HEK293 (cell line): ENCODE data around the gene ZFPL1.
A peak's percentile ranks its signal among the peaks of the same experiment; 100 is the strongest.

Source experiments
- ATF2 ChIP-seq: fragments of 450-650 bp; formaldehyde crosslinking; IDR thresholded peaks from 2 replicates; pipeline ENCODE4 v1.5.1; 2016; ENCODE audit warnings: missing biosample characterization, missing genetic modification characterization, low read depth
- GLIS1 ChIP-seq: fragments of 450-650 bp; formaldehyde crosslinking; IDR thresholded peaks from 2 replicates; pipeline ENCODE4 v1.5.1; 2016; ENCODE audit warnings: missing biosample characterization, missing genetic modification characterization
- PRDM4 ChIP-seq: fragments of 450-650 bp; formaldehyde crosslinking; IDR thresholded peaks from 2 replicates; pipeline ENCODE4 v1.5.1; 2017; ENCODE audit warnings: missing biosample characterization, missing genetic modification characterization
- ZBTB10 ChIP-seq: fragments of 450-650 bp; formaldehyde crosslinking; IDR thresholded peaks from 2 replicates; pipeline ENCODE4 v1.5.1; 2016; ENCODE audit warnings: missing biosample characterization, missing genetic modification characterization
- ZBTB11 ChIP-seq: fragments of 450-650 bp; formaldehyde crosslinking; conservative IDR thresholded peaks from 2 replicates; pipeline ENCODE4 v1.5.1; 2016; ENCODE audit warnings: low read depth, missing biosample characterization, missing genetic modification characterization
- ZBTB20 ChIP-seq: fragments of 450-650 bp; formaldehyde crosslinking; IDR thresholded peaks from 2 replicates; pipeline ENCODE4 v1.5.1; 2016; ENCODE audit warnings: missing biosample characterization, missing genetic modification characterization
- ZBTB21 ChIP-seq: fragments of 450-650 bp; formaldehyde crosslinking; IDR thresholded peaks from 2 replicates; pipeline ENCODE4 v1.5.1; 2017; ENCODE audit warnings: missing biosample characterization, missing genetic modification characterization
- ZBTB6 ChIP-seq: fragments of 450-650 bp; formaldehyde crosslinking; IDR thresholded peaks from 2 replicates; pipeline ENCODE4 v1.5.1; 2017; ENCODE audit warnings: missing biosample characterization, missing genetic modification characterization
- ZBTB7A ChIP-seq: fragments of 450-650 bp; formaldehyde crosslinking; IDR thresholded peaks from 2 replicates; pipeline ENCODE4 v1.5.1; 2016; ENCODE audit warnings: low read depth, missing biosample characterization, missing genetic modification characterization
- ZEB2 ChIP-seq: fragments of 450-650 bp; formaldehyde crosslinking; IDR thresholded peaks from 2 replicates; pipeline ENCODE4 v1.5.1; 2016; ENCODE audit warnings: missing biosample characterization, missing genetic modification characterization
- ZNF132 ChIP-seq: fragments of 450-650 bp; formaldehyde crosslinking; IDR thresholded peaks from 2 replicates; pipeline ENCODE4 v1.5.1; 2017; ENCODE audit warnings: missing biosample characterization, missing genetic modification characterization, borderline replicate concordance
- ZNF148 ChIP-seq: fragments of 450-650 bp; formaldehyde crosslinking; IDR thresholded peaks from 2 replicates; pipeline ENCODE4 v1.5.0; 2017; ENCODE audit warnings: missing biosample characterization, missing genetic modification characterization, borderline replicate concordance
- ZNF19 ChIP-seq: fragments of 450-650 bp; formaldehyde crosslinking; IDR thresholded peaks from 2 replicates; pipeline ENCODE4; 2016; ENCODE audit warnings: missing biosample characterization, missing genetic modification characterization, low read depth
- ZNF221 ChIP-seq: fragments of 450-650 bp; formaldehyde crosslinking; IDR thresholded peaks from 2 replicates; pipeline ENCODE4 v1.5.1; 2017; ENCODE audit warnings: missing biosample characterization, missing genetic modification characterization, borderline replicate concordance
- ZNF223 ChIP-seq: fragments of 450-650 bp; formaldehyde crosslinking; IDR thresholded peaks from 2 replicates; pipeline ENCODE4 v1.5.1; 2016; ENCODE audit warnings: missing biosample characterization, missing genetic modification characterization
- ZNF239 ChIP-seq: fragments of 450-650 bp; formaldehyde crosslinking; IDR thresholded peaks from 2 replicates; pipeline ENCODE4 v1.5.1; 2016; ENCODE audit warnings: missing biosample characterization, missing genetic modification characterization
- ZNF510 ChIP-seq: fragments of 450-650 bp; formaldehyde crosslinking; IDR thresholded peaks from 2 replicates; pipeline ENCODE4 v1.5.1; 2018; ENCODE audit warnings: mild to moderate bottlenecking, missing genetic modification characterization, missing biosample characterization; ENCODE audit not compliant: insufficient replicate concordance
- ZNF548 ChIP-seq: fragments of 450-650 bp; formaldehyde crosslinking; IDR thresholded peaks from 2 replicates; pipeline ENCODE4 v1.5.1; 2016; ENCODE audit warnings: missing biosample characterization, missing genetic modification characterization
- ZNF549 ChIP-seq: fragments of 450-650 bp; IDR thresholded peaks from 2 replicates; pipeline ENCODE4 v1.5.1; 2018; ENCODE audit warnings: missing biosample characterization, missing genetic modification characterization, mild to moderate bottlenecking, inconsistent platforms, moderate library complexity
- ZNF596 ChIP-seq: fragments of 450-650 bp; IDR thresholded peaks from 2 replicates; pipeline ENCODE4 v1.5.0; 2018; ENCODE audit warnings: missing biosample characterization, mild to moderate bottlenecking, missing genetic modification characterization, moderate library complexity
- ZNF623 ChIP-seq: fragments of 450-650 bp; formaldehyde crosslinking; IDR thresholded peaks from 2 replicates; pipeline ENCODE4 v1.5.1; 2016; ENCODE audit warnings: missing biosample characterization, missing genetic modification characterization
- ZNF639 ChIP-seq: fragments of 450-650 bp; formaldehyde crosslinking; IDR thresholded peaks from 2 replicates; pipeline ENCODE4 v1.5.1; 2016; ENCODE audit warnings: missing biosample characterization, missing genetic modification characterization
- ZNF843 ChIP-seq: fragments of 450-650 bp; formaldehyde crosslinking; IDR thresholded peaks from 2 replicates; pipeline ENCODE4 v1.5.1; 2016; ENCODE audit warnings: missing biosample characterization, missing genetic modification characterization
- ZXDB ChIP-seq: fragments of 450-650 bp; formaldehyde crosslinking; IDR thresholded peaks from 2 replicates; pipeline ENCODE4 v1.5.1; 2016; ENCODE audit warnings: missing biosample characterization, missing genetic modification characterization

Gene ZFPL1

GRCh38 chr11:65134240-65134951 lies 50.4 kb downstream of the ZFPL1 start, which contains the start of gene SYVN1 (continued):
- TF ChIP-seq ZBTB10 (tag by site-specific recombination) (peak; percentile 97), ZNF843 (tag by site-specific recombination) (no peak; the same call in 1 of the 2 replicates), ZBTB11 (tag by site-specific recombination) (peak; percentile 89), ZBTB21 (tag by site-specific recombination) (peak; percentile 38), ZBTB6 (tag by site-specific recombination) (peak; percentile 52; the same call in 1 of the 2 replicates), ZXDB (tag by site-specific recombination) (peak; percentile 89), ZBTB20 (tag by site-specific recombination) (0 out of 2 replicates have a peak, but pooled peaks have one; percentile 15), ZNF148 (tag by site-specific recombination) (no peak), ZNF549 (tag by site-specific recombination) (no peak), GLIS1 (tag by site-specific recombination) (peak; percentile 90), ZNF239 (no peak), ZNF639 (tag by site-specific recombination) (peak; percentile 82), ZNF132 (tag by site-specific recombination) (no peak), ZNF596 (tag by site-specific recombination) (no peak), ZNF223 (tag by site-specific recombination) (no peak), ZNF623 (tag by site-specific recombination) (no peak), PRDM4 (tag by site-specific recombination) (no peak), ATF2 (no peak), ZEB2 (tag by site-specific recombination) (peak; percentile 96), ZNF19 (tag by site-specific recombination) (no peak), ZNF510 (tag by site-specific recombination) (no peak), ZBTB7A (peak; percentile 61), ZNF221 (tag by site-specific recombination) (no peak), ZNF548 (tag by site-specific recombination) (no peak)
